T-helper 2 cell (primary cell): ENCODE measurements around the gene ATP2A2.
A peak's percentile ranks its signal among the peaks of the same experiment; 100 is the strongest.

Experiments
- DNase-seq, 5 experiments: peaks; one replicate each; pipeline versions ENCODE4 v3.0.0 to v3.0.0-alpha.2; 2012 to 2022

Gene ATP2A2

DNA sequence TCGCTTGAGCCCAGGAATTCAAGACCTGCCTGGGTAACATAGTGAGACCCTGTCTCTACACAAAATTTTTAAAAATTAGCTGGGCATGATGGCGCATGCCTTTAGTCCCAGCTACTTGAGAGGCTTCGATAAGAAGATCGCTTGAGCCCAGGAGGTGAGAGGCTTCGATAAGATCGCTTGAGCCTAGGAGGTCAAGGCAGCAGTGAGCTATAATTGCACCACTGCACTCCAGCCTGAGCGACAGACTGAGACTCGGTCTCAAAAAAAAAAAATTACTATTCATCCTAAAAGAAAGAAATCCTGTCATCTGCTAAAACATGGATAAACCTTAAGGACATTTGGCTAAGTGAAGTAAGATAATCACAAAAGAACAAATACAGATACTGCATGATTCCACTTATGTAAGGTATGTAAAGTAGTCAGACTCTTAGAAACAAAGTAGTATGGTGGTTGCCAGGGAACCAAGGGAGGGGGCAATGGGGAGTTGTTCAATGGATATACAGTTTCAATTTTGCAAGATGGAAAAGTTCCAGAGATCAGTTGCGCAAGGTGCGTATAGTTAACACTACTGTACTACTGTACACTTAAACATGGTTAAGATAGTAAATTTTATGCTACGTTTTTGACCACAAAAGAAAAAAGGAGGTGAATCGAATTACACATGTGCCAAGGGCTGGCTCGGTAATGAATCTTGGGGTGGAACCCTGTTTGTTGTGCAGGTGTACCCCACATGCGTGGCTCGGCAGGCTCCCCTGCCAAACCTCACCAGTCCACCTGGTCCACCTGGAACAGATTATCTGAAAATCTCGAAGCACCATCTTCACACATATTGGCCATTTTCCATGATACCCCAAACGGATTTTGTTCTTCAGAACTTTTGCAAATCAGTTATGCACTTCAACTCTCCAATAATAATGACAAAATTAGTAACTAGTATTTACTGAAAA, 18.3 kb upstream of the ATP2A2 start:
- DNase-seq: no peak

DNA sequence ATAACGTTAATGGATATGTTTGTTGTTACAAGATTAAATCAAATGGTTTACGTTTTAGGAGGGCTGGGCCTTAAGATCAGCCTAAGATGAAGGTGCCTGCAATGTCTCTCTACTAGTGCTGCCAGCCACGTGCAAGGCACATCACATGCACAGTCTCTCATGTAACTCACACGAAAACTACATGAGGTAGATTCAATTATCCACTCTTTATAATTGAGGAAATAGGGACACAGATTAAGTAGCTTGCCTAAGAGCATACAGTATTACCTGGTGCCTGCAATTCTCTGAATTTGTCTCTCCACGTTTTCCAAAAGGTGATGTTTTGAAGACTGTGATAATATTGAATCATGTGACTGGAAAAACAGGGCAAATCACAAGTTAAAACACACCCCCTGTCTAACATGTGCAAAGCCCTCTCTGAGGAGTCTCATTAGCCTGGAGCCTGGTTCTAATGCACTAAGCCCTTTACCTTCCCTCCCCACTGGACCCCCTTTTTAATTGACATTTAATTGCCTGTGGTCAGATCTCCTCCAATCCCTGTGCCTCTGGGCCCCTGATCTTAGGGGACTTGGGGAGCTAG, 14.6 kb upstream of the ATP2A2 start:
- no peak for DNase-seq

DNA sequence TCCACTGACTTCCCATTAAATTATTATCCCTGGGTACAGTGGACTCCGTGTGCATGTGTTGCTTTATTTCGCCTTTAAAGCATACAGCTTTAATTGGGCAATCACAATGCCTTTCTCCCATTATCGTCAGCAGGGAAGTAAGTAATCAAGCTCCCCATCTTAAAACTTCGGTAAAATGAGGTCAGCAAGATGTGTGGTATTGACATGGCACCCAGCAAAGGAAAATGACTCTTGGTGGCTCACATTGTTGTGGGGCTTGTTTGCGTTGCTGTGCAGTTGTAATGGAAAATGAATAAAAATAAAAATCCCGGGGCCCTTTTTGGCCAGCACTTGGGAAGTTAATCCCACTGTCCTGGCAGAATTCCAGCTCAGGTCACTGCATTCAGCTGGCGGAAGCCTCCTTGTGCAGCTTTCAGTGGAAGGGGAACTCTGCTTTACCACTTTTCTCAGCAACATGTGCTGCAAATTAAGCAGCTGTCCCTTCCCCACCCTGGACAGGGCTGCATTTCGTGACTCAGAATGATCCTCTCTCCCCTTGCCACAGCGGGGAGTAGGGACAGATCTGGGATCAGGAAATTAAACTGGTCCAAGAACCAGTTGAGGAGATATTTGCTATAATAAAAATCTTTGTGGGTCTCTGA, 13.9 kb upstream of the ATP2A2 start:
- DNase-seq: peak in 1 of 5 experiments; percentile 9

DNA sequence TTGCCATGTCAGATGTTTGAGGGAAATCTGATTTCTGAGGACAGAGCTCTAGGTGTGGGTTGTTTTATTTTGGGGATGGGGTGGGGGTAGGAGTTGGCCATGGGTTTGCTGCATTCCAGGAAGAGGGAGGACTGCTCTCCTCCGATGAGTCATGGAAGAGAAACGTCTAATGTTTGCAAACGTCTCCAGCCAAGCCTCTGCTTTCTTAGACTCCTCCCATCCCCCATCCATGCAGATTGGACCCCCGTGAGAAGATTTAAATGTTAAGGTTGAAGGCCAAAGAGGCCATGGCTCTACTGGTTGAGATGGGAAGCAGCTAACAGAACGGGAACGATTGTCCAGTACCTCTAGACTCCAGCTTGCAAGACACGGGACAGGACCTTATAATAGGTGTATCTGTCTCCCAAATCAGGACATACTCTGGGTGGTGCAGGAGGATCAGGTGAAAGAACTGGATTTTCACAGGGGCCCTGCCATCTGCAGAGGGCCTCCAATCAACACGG, 11.4 kb upstream of the ATP2A2 start:
- DNase-seq: no peak

DNA sequence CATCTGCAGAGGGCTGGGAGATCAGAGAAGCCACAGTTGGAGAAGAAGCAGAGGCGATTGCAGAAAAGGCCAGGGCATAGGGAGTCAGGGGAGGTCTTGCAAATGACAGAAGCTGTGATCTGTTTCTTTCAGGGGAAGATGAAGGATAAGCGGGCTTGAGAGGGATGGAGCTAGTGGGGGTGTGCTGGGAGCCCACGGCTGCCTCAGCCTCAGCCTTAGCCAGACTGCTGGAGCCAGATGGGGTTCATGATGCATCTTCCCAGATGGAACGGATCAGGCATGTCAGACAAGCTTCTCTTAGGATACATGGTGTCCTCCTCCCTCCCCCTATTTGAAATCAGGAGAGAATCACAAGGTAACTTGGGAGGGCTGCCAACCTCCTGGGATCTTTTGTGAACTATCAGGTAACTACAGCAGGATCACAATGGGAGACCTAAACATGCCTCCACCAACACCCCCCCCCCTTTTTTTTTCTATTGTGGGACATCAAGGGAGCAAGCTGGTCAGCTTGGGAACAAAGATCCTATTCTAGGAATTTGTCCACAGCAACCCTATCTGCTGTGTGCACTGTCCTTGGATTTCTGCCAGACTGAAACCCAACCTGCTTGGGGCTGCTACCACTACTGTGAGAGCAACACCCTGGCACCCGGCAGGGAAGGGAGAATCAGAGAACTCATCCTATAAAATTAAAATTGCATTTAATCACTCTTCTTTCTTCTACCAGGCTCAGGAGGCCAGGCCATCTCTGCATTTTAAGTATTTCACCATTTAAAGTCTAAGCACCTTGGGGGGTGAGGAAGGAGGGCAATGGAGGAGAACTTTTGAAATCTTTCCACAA, 10.7 kb upstream of the ATP2A2 start:
- DNase-seq: no peak

DNA sequence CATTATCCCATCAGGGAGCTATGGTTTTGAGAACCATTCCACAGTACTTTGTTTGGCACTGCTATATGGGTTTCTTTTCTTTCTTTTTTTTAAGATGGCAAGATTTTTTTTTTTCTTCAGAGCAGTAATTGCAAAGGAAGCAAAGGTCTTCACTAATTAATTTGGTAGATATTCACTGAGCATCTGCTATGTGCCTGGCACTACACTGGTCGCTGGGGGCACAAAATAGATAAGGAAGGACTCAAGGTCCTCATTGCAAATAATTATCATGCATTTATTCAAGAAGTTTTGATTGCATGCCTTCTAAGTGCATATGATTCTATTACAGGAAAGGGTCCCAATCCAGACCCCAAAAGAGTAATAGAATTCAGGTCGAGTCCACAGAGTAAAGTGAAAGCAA, 10.0 kb upstream of the ATP2A2 start:
- no peak for DNase-seq

DNA sequence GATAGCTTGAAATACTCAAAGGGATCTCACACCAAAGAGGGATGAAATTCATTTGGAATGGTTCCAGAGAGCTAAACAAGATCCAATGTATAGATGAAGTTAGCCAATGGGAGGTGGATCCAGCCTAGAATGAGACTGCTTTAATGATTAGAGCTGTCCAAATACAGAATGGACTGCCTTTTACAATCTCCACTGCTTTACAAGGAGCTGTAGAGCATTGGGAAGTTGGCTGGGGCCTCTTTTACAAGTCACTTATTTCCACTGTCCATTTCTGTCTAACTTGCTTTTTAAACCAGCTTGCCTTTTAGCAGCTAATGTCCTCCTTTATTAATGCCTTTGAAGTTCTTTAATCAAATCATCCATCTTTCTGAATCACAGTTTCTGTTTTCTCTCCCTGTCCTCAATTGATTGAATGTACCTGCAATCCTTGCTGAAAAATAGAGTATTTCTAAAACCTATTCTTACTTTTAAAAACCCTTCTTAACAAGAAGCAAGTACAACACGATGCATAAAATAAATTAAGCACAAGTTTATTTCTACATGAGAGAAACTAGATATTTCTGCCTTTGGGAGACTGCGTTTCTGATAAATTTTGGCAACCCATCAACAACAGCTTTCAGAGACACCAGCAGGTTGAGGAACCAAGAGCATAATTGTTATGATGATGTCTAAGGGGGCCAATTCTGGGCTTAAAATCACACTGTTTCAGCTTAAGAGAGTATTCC, 3.4 kb upstream of the ATP2A2 start:
- no peak for DNase-seq

DNA sequence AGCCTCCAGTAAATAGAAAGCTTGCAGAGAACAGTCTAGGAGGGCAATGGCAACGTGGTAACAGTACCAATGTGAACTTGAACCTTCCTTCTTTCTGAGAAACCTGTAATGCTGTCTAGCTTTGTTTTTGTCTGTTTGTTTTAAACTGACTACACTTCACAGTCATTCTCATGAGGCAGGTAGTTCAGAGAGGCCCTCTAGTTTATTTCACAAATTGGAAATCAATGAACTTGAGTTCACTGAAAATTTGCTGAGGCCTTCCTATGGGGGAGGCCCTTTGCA, 2.9 kb upstream of the ATP2A2 start:
- DNase-seq: no peak

DNA sequence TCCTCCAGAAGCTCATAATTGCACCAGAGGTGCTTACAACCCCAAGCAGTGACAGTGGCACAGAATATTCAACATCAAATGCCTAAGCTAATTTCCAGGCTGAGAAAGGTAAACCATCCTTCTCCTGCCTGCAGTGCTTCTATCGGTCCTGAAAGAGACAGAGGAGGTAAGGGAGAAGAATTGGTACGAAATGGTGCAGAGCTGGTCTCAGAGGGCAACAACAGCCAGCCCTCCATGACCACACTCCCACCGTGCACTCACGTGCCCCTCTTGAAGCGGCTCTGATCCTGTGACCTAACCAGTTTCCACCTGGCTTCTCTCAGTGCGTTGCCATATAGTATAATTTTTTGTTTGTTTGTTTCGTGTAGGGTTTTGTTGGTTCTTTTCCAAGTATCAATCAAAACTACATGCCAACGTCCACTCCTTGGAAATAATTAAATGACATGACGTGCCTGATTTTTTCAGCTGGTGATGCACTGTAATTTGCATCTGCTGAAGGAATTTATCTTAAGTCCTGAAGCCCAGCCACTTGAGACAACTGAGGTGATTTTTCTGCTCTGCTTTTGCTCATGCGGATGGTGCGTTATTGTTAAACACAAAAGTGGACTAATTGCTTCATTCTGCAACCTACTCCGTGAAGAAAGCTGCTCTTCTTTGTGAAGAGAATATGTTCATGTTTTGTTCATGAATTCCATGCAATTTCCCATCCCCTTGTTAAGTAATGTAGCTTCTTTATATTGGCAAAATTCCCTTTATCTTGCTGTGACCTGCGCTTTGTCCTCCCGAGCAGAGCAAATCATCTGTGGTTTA, 1.3 kb upstream of the ATP2A2 start:
- DNase-seq: no peak

DNA sequence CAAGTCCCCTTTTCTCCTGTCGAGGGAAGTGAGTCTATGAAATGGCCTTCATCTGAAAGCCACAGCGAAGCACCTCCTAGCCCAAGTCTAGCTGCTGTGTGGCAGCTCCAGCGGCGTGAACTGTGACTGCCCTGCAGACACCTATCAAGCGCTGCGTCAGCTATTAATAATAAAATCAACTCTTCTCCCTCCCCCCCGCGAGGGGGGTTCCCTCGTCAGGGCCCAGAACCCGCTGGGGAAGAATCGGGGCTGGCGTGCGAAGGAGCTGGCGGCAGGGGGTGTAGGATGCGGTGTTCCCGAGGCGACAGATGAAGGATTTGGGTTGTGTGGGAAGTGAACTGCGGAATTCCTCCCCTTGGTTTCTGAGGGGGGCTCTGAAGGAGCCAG, 662 bp upstream of the ATP2A2 start:
- DNase-seq: peak in 4 of 5 experiments; percentile 28 to 61 (median 46)

DNA sequence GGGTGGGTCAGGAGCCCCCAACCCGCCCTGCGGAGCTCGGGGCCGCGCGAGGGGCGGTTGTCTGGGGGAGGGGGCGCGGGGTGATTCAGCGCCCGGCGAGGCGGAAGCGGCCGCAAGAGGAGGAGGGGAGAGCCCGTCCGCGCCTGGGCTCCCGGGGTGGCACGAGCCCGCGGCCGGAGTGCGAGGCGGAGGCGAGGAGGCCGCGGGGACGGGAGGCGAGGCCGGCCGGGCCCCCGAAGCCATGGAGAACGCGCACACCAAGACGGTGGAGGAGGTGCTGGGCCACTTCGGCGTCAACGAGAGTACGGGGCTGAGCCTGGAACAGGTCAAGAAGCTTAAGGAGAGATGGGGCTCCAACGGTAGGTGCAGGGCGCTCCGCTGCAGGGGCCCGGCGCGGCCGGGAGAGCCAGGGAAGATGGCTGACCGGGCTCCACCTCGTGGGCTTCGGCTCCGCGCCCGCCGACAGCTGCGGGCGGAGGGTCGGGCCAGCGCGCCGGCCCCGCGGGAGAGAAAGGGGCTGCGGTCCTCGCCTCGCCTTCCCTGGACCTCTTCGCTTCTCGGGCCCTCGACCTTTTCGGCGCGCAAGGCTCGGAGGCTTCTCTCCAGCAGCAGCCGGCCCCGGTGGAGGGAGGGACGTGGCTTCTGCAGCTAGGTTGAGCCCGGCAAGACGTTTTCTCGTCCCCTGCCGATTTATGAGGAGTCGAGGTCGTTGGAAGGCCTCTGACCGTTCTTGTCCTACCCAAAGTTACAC, 677 bp downstream of the ATP2A2 start:
- DNase-seq: peak; percentile 8 to 61 (median 11)

DNA sequence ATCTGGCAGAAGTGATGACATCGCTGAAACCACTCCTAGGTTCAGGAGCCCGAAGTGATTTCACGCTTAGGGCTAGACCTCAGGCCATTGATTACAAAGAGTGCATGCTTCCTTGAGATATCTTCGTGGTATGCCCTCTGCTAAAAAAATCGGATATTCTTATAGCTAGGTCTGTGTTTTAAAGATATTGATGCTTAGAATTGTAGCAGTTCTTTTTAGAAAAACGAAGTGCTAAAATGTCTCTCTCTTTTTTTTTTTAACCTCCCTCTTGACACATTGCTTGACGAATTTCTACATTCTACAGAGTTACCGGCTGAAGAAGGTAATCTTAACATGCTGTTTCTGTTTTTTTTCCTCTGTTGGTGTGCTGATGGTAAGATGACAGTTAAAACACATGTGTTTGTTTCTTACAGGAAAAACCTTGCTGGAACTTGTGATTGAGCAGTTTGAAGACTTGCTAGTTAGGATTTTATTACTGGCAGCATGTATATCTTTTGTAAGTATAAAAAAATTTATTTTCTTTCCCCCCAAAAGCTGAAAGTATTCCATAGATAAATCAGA, 1.3 kb downstream of the ATP2A2 start:
- peak in 1 of 5 experiments; percentile 21 for DNase-seq

DNA sequence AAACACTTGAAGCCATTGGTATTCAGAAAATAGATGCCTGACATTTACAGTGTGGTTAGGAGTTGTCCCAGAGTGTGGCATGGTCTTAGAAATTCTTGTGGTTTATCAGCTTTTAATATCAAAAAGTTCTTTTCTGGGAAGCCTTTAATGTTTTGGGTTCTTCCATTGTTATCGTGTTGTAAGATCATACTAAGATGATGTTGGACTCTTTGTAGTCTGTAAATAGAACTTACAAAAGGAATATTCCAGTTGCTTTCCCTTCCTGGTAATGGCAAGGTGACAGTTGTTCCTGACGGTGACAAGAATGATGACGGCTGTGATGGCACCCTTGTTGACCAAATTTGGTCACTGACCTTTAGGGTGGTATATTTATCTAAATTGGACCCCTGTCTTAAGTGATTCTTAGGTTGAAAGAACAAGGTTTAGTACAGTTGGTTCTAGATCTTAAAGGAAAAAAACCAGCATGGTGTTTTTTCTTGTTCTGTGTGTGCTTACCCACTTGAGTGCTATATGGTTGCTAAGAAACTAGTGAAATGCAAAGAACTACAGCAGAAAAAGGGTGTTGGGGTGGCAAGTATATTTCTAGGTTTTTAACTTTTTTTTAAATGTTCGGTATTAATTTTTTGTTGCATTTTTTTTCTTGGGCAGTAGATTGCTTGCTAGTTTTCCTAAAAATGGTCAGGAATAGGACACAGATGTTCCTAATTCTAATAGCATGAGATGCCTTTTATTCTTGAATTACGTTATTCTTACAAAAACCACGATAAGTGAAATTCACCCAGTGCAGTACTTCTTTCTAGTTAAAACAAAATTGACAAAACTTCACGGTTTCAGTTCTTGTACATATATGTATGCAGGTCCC, 2.1 kb downstream of the ATP2A2 start:
- DNase-seq: peak in 1 of 5 experiments; percentile 51

DNA sequence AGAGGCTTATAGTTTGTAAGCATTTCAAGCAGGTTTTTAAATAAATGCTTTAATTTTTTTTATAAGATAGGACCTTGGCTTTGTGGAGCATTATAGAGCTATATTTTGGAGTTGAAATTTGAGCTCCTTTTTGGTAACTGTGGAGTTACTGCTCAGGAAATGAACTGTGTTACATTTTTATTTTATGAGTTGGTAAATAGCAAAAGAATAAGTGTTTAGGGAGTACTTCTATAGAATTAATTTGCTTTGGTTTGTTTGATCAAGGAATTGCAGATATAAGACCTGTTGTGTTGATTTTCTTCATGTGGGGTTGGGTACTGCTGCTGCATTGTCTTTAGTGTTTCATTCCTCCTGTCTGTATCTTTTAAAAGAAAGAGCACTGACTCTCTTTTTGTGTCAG, 3.5 kb downstream of the ATP2A2 start:
- DNase-seq: no peak

DNA sequence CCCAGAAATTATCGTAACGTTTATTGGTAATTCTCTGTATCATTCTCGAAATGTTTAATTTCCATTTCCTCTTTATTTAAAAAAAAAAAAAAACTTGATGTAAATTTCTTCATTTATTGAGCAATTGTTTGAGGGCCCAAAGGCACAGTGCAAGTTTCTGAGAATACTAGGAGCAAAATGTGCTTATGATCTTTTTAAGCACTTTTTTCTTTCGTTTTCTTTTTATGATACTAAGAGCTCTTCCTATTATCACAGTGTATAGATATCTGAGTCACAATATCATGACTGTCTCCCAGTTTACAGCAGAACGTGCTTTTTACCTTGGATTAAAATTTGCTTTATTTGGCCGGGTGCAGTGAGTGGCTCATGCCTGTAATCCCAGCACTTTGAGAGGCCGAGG, 5.6 kb downstream of the ATP2A2 start:
- peak in 1 of 5 experiments; percentile 37 for DNase-seq

DNA sequence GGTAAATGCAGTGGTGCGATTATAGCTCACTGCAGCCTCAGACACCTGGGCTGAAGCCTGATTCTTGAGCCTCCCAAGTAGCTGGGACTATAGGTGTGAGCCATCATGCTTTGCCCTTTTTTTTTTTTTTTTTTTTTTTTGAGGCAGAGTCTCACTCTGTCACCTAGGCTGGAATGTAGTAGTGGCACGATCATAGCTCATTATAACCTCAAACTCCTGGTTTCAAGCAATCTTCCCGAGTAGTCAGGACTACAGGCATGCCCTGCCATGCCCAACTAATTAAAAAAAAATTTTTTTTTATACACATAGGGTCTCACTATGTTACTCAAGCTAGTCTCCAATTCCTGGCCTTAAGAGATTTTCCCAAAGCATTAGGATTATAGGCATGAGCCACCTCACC, 6.9 kb downstream of the ATP2A2 start:
- no peak for DNase-seq

DNA sequence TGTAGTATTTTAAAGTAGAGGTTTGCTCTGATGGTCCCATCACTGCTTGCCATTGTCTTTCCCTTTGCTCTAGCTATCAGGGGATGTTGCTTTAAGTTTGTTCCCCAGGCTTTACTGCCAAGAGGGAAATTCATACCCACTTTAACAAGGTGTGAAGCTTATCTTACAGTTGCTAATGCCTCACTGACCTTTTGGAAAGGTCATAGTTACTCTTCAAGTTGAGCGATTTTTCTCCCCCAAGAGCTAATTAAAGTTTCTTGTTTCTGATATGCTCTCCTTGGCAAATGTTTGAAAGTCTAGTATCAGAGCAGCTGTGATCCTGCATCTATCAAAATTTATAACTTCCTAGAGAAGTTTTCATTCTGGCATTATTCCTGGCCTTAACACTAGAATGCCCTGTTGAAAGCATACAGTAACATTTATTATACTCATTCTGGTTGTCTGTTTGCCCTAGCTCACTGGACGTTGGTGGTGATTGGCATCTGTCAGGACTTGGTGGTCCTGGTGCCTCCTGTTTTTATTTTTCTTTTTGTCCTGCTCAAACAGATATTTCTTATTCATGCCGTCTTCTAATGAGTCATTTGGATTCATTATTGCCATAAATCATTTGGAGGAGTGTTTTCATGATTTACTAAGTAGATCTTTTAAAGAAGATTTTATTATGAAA, 8.1 kb downstream of the ATP2A2 start:
- no peak for DNase-seq

DNA sequence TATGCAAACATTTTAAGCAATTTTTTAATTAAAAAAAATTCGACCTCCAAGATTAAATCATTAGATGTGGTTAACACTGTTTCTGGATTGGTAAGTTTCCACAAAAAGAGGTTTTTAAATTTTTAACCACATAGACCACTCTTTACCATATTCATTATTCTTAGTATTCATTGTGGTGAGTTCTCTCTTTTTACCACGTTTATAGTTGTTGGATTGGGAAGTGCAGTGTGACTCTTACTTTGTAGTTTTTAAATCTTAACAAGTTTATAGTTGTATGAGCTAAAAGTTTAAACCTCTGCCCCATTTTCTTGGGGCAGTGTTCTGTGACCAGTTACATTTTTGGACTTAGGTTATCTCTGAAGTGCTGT, 8.6 kb downstream of the ATP2A2 start:
- DNase-seq: peak in 1 of 5 experiments; percentile 32
